Measurements from ENCODE around the gene MED13L.

MED13L gene

GRCh38 chr12:116227811-116228210, 49.7 kb downstream of the MED13L start:
- no peak overlapping the region for H3K4me3 ChIP-seq (ENCODE audit: low read length)
- DNase-seq (ENCODE audit: low read depth, low spot score), result no peak

DNA sequence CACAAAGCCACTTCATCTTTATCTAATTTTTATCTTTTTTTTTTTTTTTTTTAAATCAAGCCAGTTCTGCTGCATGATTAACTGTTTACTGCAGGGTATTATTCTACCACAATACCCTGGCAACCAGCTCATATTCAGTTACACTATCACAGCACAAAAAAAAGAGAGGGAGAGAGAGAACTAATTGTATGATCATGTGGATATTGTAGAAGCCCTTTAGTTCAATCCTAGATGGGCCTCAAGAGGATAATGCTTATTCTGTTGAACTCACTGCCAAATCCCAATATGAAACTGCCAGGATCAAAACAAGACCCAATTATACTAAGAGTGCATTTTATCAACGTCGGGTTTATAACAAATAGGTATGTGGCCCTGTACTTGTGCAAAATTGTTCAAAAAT, 51.5 kb downstream of the MED13L start:
- no peak overlapping the region for H3K4me3 ChIP-seq (ENCODE audit: low read length)
- DNase-seq (ENCODE audit: low read depth, low spot score), result no peak

- DNase-seq (ENCODE audit: low read depth, low spot score), result no peak
- H3K4me3 ChIP-seq (ENCODE audit: low read length), result no peak overlapping the region
Observed at GRCh38 chr12:116222358-116222757, 55.1 kb downstream of the MED13L start.

- no peak overlapping the region for H3K4me3 ChIP-seq (ENCODE audit: low read length)
- no peak for DNase-seq (ENCODE audit: low read depth, low spot score)
Observed at GRCh38 chr12:116220756-116221155, 56.7 kb downstream of the MED13L start.

GRCh38 chr12:116217045-116217735, 60.3 kb downstream of the MED13L start:
- DNase-seq (ENCODE audit: low read depth, low spot score), result no peak
- no peak overlapping the region for H3K4me3 ChIP-seq (ENCODE audit: low read length)

DNA sequence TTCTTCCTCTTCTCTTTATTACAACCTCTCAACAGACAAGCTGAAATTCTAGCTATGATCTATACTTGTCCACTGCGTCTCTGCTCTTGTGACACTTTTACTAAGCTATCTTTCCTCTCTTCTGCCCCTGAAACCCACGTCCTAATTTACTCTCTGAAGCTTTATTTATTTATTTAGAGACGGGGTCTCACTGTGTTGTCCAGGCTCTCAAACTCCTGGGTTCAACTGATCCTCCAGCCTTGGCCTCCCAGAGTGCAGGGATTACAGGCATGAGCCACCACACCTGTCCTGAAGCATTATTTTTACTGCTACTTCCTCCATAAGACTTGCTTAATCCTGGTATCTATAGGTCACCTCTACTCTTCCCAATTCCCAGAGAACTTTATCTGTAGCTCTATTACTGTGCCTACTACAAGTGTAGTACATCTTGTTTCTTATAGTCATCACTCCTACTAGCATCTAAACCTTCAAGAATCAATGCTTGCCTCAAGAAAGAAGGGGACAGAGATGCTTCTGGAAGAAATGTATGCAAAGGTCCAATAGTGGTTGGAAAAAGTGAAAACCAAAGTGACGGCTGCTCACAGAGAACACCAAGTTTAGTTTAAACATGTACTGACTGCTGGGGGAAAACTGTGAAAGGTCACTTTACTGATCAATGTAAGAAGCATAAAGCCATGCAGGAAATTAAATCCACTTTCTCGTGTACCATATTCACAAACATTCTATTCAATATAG, 61.3 kb downstream of the MED13L start:
- DNase-seq (ENCODE audit: low read depth, low spot score), result no peak
- no peak overlapping the region for H3K4me3 ChIP-seq (ENCODE audit: low read length)

GRCh38 chr12:116215023-116215422, 62.5 kb downstream of the MED13L start:
- H3K4me3 ChIP-seq (ENCODE audit: low read length), result no peak overlapping the region
- no peak for DNase-seq (ENCODE audit: low read depth, low spot score)

DNA sequence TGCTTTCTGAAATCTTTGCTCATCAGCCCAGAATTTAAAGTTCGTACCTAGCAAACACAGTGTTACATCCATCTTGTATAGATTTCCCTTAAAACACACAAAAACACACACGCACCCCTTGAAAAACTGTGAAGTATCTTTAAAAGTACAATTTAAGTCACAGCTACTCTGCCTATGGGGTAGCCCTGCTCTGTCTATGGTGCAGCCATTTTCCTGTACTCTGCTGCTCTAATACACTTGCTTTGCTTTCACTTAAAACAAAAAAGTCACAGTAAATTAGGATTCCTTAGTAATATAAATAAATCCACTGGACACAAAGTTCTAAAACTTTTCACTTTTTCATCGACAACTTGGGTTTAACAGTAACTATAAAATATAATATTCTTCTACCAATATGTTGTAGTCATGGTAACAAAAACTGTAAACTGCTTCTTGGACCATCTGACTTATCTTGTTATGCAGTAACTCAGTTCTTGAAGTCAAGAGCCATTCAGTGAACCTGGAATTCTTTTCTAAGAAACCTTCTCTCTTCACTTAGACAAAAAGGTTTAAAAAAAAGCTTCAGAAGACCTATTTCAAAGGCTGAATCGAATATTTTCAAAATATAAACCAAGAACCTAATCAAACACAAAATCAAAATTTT, 63.5 kb downstream of the MED13L start:
- no peak overlapping the region for H3K4me3 ChIP-seq (ENCODE audit: low read length)
- DNase-seq (ENCODE audit: low read depth, low spot score), result no peak

- no peak overlapping the region for H3K4me3 ChIP-seq (ENCODE audit: low read length)
- DNase-seq (ENCODE audit: low read depth, low spot score), result no peak
Observed at GRCh38 chr12:116213014-116213413, 64.5 kb downstream of the MED13L start.

DNA sequence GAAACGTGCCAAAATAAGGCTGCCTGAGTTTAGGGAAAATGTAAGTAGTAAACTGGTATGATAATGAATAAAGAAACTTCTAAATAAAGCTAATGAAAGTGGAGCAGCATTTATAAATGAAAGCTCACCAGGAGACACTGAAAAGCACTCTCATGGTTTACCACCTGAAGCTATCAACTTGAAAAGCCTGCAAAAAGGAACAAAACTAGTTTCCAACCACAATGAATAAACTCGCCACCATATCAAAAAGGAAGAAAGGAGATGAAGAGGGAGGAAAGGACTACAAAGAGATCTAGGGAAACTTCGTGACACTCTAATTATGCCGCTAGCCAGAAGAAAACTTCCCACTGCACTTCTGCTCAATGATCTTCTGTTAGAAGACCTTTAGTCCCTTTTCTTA, 66.7 kb downstream of the MED13L start:
- H3K4me3 ChIP-seq (ENCODE audit: low read length), result no peak overlapping the region
- DNase-seq (ENCODE audit: low read depth, low spot score), result peak; percentile 64

DNA sequence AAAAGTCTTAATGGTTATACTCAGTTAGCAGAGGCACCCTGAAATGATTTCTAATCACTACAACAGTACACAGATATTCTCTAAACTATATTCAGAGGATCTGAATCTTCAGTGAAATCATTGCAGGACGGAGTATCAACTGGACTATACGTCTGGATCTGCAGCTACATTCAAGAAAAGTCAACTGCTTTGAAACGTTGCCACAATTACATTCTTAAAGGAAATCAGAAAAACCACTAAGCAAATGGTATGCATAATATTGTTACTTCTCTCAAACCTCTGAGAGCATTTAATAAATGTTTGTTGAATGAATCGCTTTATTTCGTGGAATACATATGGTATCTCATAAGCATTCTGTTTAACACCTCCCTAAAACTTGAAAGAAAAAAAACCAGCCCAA, 67.4 kb downstream of the MED13L start:
- H3K4me3 ChIP-seq (ENCODE audit: low read length), result no peak overlapping the region
- DNase-seq (ENCODE audit: low read depth, low spot score), result no peak

DNA sequence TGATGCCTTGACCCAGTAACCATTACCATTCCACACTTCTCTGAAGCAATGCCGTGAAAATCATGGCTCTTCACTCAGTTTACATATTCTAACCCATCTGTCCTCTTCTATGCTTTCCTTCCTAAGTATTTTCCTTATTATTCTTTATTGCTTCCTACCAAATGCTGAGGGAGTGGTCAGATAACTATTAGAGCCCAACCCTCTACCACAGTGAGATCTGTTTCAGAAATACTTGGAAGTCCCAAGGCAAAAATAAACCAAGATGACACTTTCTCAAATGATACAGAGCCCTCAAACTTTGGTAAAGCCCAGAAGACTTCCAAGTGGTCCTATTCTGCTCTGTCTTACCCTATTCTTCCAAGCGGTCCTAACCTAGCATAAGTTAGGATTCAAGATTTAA, 68.0 kb downstream of the MED13L start:
- H3K4me3 ChIP-seq (ENCODE audit: low read length), result no peak overlapping the region
- DNase-seq (ENCODE audit: low read depth, low spot score), result no peak

DNA sequence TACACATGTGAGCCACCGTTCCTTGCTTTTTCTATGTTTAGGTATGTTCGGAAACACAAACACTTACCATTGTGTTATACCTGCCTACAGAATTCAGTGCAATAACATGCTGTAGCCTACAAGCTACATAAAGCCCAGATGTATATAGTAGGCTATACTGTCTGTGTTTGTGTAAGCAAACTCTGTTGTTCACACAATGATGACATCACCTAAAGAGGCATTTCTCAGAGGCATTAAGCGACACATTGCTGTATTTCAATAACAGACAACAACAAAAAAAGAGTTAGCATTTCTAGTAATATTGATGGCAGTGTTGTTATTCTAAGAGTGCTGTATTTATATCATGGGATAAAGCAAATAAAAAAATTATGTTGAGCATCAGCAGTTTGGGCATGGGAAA, 70.2 kb downstream of the MED13L start:
- H3K4me3 ChIP-seq (ENCODE audit: low read length), result no peak overlapping the region
- DNase-seq (ENCODE audit: low read depth, low spot score), result no peak

DNA sequence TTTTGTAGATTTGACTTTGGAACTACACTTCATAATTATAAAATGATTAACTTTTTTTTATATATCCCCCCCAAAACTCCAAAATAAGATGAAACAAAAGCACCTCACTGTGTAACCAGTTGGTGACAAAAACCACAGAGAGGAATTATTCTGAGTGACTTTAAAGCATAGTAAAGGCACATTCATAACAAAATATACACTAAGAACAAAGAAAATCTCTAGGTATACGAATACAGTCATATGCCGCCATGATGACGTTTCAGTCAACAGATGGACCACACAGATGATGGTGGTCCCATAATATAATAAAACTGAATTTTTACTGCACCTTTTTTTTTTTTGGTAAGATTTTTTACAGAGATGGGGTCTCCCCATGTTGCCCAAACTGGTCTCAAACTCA, 70.7 kb downstream of the MED13L start:
- no peak for DNase-seq (ENCODE audit: low read depth, low spot score)
- H3K4me3 ChIP-seq (ENCODE audit: low read length), result no peak overlapping the region

DNA sequence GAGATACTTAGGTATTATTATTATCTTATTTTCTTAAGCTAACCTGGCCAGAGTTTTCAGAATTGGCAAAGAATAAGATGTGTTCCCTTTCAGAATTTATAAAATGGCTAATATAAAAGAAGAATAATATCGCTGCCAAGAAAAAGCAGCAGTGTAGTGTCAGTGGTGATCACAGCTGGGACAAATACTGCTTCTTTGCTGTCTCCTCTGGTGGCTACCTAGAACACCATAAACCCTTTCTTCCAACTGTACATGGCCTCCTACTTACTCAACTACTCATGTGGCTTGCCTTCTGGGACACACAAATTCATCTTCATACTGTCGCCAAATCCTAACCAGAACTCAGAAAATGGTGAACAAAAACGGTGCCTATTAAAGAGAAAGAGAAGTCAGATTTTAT, 72.7 kb downstream of the MED13L start:
- no peak for DNase-seq (ENCODE audit: low read depth, low spot score)

DNA sequence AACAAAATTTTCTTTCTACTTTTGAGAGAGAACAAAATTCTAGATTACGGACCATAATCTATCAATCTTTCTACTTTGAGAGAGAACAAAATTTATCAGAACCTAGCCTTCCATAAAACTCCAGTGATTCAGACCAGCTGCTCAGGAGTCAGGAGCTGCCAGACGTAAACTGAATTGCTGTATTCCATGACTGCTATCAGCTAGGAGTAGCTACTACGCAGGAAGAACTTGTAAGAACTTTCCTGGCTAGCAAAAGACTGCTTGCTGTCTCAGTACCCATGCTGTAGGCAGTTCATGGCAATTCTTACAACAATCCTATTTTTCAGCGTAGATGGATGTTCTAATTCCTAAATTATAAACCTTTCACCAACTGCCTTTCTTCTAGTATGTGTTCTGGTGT, 73.3 kb downstream of the MED13L start:
- no peak for DNase-seq (ENCODE audit: low read depth, low spot score)
- H3K4me3 ChIP-seq (ENCODE audit: low read length), result no peak overlapping the region

More for the DNA sequence above, 72.7 kb downstream of the MED13L start:
- no peak overlapping the region for H3K4me3 ChIP-seq (ENCODE audit: low read length)

GRCh38 chr12:116202940-116203339, 74.6 kb downstream of the MED13L start:
- DNase-seq (ENCODE audit: low read depth, low spot score), result no peak
- H3K4me3 ChIP-seq (ENCODE audit: low read length), result no peak overlapping the region

DNA sequence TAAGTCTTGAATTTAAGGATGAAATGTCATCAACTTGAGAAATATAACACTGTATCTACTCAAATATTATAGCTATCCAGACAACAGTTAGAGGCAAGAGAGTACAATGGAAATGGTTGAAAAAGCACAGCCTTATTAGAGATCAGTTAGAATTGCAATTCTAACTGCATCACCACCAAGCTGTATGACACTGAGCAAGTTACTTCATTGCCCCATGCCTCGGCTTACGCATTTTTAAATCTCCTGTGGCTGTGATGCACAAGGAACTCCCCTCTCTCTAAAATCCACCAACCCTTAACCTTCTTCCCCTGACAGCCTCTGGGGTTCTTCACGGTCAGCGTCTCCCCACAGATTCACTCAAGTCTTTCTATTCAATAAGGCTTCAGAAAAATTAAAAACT, 75.1 kb downstream of the MED13L start:
- H3K4me3 ChIP-seq (ENCODE audit: low read length), result no peak overlapping the region
- DNase-seq (ENCODE audit: low read depth, low spot score), result no peak

DNA sequence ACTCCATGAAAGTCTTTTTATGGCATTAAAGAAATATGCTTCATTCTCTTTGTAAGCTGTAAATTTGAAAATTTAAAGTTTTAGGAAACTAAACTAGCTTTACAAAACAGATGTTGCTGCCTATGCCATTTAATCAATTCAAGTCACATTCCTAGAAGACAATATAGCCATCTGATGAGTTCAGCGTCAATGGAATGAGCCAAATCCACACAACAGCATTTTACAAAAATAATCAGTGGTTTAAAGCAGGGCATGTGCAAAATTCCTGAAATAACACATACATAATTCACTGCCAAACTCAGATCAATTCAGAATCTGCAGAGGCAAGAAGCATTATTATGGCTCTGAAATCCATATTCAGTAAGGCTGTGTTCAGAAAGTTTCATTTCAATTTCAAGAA, 75.6 kb downstream of the MED13L start:
- no peak for DNase-seq (ENCODE audit: low read depth, low spot score)
- no peak overlapping the region for H3K4me3 ChIP-seq (ENCODE audit: low read length)

DNA sequence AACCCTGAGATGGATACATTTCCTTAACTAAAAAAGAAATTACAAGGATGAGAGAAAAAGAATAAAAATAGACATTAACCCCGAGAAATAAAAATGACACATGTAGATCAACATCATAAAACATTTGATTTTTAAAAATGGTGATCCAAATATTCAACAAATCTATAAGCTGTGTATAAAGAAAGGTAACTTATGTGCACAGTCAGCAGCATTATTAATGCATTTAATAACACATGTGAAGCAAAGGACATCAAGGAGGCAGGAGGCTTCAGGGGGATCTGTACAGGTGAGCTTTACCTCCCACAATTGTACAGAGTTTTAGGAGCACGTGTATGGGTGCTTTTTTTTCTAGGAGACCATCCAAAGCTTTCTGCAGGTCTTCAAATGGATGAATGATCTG, 76.1 kb downstream of the MED13L start:
- DNase-seq (ENCODE audit: low read depth, low spot score), result no peak
- no peak overlapping the region for H3K4me3 ChIP-seq (ENCODE audit: low read length)
